Mesodermal cell (in vitro differentiated cells): ENCODE measurements around the gene TTC29. TPM values are rescaled to one million over a fixed set of nuclear protein-coding genes. Genes with fewer than 3 reads are reported as not detected.
A peak's percentile ranks its signal among the peaks of the same experiment; 100 is the strongest.

Experiments
- H3K27ac ChIP-seq: 2 replicates; pipeline ENCODE4 v1.7.0; 2013; ENCODE audit warnings: mild to moderate bottlenecking, low read depth, low read length, moderate library complexity; ENCODE audit not compliant: severe bottlenecking
- H3K36me3 ChIP-seq: 2 replicates; pipeline ENCODE4 v1.7.1; 2013; ENCODE audit warnings: mild to moderate bottlenecking, low read length, moderate library complexity; ENCODE audit not compliant: control insufficient read depth, insufficient read depth
- H3K4me1 ChIP-seq: one replicate; pipeline ENCODE4 v1.7.1; 2013; ENCODE audit warnings: mild to moderate bottlenecking, low read length; ENCODE audit not compliant: insufficient read depth, control insufficient read depth, poor library complexity, severe bottlenecking
- H3K4me3 ChIP-seq: 2 replicates; pipeline ENCODE4 v1.7.0; 2013; ENCODE audit warnings: low read length, control low read depth, mild to moderate bottlenecking; ENCODE audit not compliant: insufficient read depth, poor library complexity, severe bottlenecking; ENCODE audit errors: extremely low read depth
- H3K9me3 ChIP-seq: 2 replicates; pipeline ENCODE4 v1.7.1; 2013; ENCODE audit warnings: mild to moderate bottlenecking, low read length, moderate library complexity; ENCODE audit not compliant: control insufficient read depth
- WGBS, 2 experiments: methylation state at CpG; one replicate each; pipeline ENCODE4 v1.1.5; 2013; ENCODE audit warnings: missing lambda C conversion rate in 2 of 2; ENCODE audit not compliant: insufficient coverage in 2 of 2; 5-methylcytosine and 5-hydroxymethylcytosine counted together
- polyA plus RNA-seq, 2 experiments: library from polyadenylated mRNA; stranded (reverse); fragments of 50-300 nt; gene quantifications; one replicate each; pipeline ENCODE4 v1.2.3, GENCODE V29; 2013

Gene TTC29
- polyA plus RNA-seq (2013, experiment 1 of 2) = 1.1 TPM
- 1.4 TPM for polyA plus RNA-seq (2013, experiment 2 of 2)

- H3K27ac ChIP-seq = no peak within 1 kb of the TSS
- 2 to 3% methylated on average over 32 to 37 of the region's 39 CpGs for WGBS, 2 experiments
- H3K4me1 ChIP-seq = no peaks in the 10 kb centered on the region
- H3K36me3 ChIP-seq = no peaks in the 10 kb centered on the region
- peak within 1 kb of the TSS; percentile 45 for H3K4me3 ChIP-seq
- H3K9me3 ChIP-seq = no peaks in the 10 kb centered on the region
These were observed at the start of gene TTC29 for GRCh38 chr4:146945556-146946374. TSS of gene TTC29 (minus strand) at chr4:146945864. CDS start at chr4:146939895, 5,969 bp downstream.

GRCh38 chr4:146981651-146982050, 36.0 kb upstream of the TTC29 start:
- H3K9me3 ChIP-seq = no peaks in the 10 kb centered on the region
- peak overlapping the region; percentile 5 for H3K27ac ChIP-seq
- no peak overlapping the region for H3K4me3 ChIP-seq
- H3K36me3 ChIP-seq = no peaks in the 10 kb centered on the region
- 57% methylated on average over 1 of the region's 4 CpGs; no CpG with 5 or more reads in 1 of the 2 experiments for WGBS, 2 experiments
- H3K4me1 ChIP-seq = no peaks in the 10 kb centered on the region

GRCh38 chr4:146978641-146979040, 33.0 kb upstream of the TTC29 start:
- 67 to 74% methylated on average over 2 to 3 of the region's 4 CpGs for WGBS, 2 experiments

GRCh38 chr4:146976145-146976544, 30.5 kb upstream of the TTC29 start:
- no peak overlapping the region for H3K27ac ChIP-seq
- H3K36me3 ChIP-seq = no peaks in the 10 kb centered on the region
- H3K9me3 ChIP-seq = no peaks in the 10 kb centered on the region
- no CpG with 5 or more reads among the region's 1 CpG for WGBS, 2 experiments
- H3K4me1 ChIP-seq = no peaks in the 10 kb centered on the region
- H3K4me3 ChIP-seq = no peak overlapping the region

More at GRCh38 chr4:146978641-146979040, 33.0 kb upstream of the TTC29 start:
- no peak overlapping the region for H3K4me3 ChIP-seq
- H3K4me1 ChIP-seq = no peaks in the 10 kb centered on the region
- H3K9me3 ChIP-seq = no peaks in the 10 kb centered on the region
- H3K36me3 ChIP-seq = no peaks in the 10 kb centered on the region
- H3K27ac ChIP-seq = no peak overlapping the region

- no peak overlapping the region for H3K4me3 ChIP-seq
- no peaks in the 10 kb centered on the region for H3K36me3 ChIP-seq
- H3K27ac ChIP-seq = no peak overlapping the region
- no peaks in the 10 kb centered on the region for H3K9me3 ChIP-seq
- 70 to 90% methylated on average over 1 of the region's 1 CpG for WGBS, 2 experiments
- no peaks in the 10 kb centered on the region for H3K4me1 ChIP-seq
These were observed 29.9 kb upstream of the TTC29 start for GRCh38 chr4:146975527-146975926.

- WGBS, 2 experiments = no CpG with 5 or more reads among the region's 3 CpGs
- no peaks in the 10 kb centered on the region for H3K36me3 ChIP-seq
- no peak overlapping the region for H3K4me3 ChIP-seq
- no peaks in the 10 kb centered on the region for H3K9me3 ChIP-seq
- no peak overlapping the region for H3K27ac ChIP-seq
- no peaks in the 10 kb centered on the region for H3K4me1 ChIP-seq
These were observed 29.4 kb upstream of the TTC29 start for GRCh38 chr4:146975036-146975435.

- Histone ChIP-seq H3K4me3 (no peak overlapping the region), H3K36me3 (no peaks in the 10 kb centered on the region), H3K4me1 (no peaks in the 10 kb centered on the region), H3K9me3 (no peaks in the 10 kb centered on the region), H3K27ac (no peak overlapping the region)
- WGBS, 2 experiments = 80 to 93% methylated on average over 1 to 3 of the region's 5 CpGs
These were observed 26.4 kb upstream of the TTC29 start for GRCh38 chr4:146972036-146972435.

- Histone ChIP-seq H3K4me3 (no peak overlapping the region), H3K9me3 (no peaks in the 10 kb centered on the region), H3K27ac (no peak overlapping the region), H3K4me1 (no peaks in the 10 kb centered on the region), H3K36me3 (no peaks in the 10 kb centered on the region)
- WGBS, 2 experiments = 58 to 86% methylated on average over 1 of the region's 1 CpG
These were observed 23.5 kb upstream of the TTC29 start for GRCh38 chr4:146969126-146969525.

GRCh38 chr4:146960634-146961033, 15.0 kb upstream of the TTC29 start:
- Histone ChIP-seq H3K36me3 (no peaks in the 10 kb centered on the region), H3K27ac (no peak overlapping the region), H3K4me3 (no peak overlapping the region), H3K9me3 (no peaks in the 10 kb centered on the region), H3K4me1 (no peaks in the 10 kb centered on the region)
- no CpG with 5 or more reads among the region's 2 CpGs for WGBS, 2 experiments

GRCh38 chr4:146959692-146960091, 14.0 kb upstream of the TTC29 start:
- 78 to 100% methylated on average over 1 of the region's 1 CpG for WGBS, 2 experiments
- Histone ChIP-seq H3K9me3 (no peaks in the 10 kb centered on the region), H3K27ac (no peak overlapping the region), H3K4me1 (no peaks in the 10 kb centered on the region), H3K36me3 (no peaks in the 10 kb centered on the region), H3K4me3 (no peak overlapping the region)

- Histone ChIP-seq H3K4me1 (no peaks in the 10 kb centered on the region), H3K9me3 (no peaks in the 10 kb centered on the region), H3K36me3 (no peaks in the 10 kb centered on the region), H3K4me3 (no peak overlapping the region), H3K27ac (no peak overlapping the region)
- WGBS, 2 experiments = 54 to 86% methylated on average over 2 to 4 of the region's 4 CpGs
These were observed 11.6 kb upstream of the TTC29 start for GRCh38 chr4:146957237-146957636.
